ENCODE results near the gene RPL36A.

RPL36A gene

GRCh38 chrX:101390664-101391525 is at the start of gene RPL36A:
Gene RPL36A (plus strand): TSS chrX:101391011. CDS start chrX:101391044, 33 bp downstream.
- DNase-seq: peak; percentile 98

- no peak for DNase-seq
Measured at GRCh38 chrX:101347859-101348451, 42.9 kb upstream of the RPL36A start.

- peak; percentile 90 for DNase-seq
Measured at GRCh38 chrX:101348452-101349192, 42.2 kb upstream of the RPL36A start, which contains the start of gene TIMM8A. Gene TIMM8A (minus strand): TSS chrX:101348742. CDS start chrX:101348664, 78 bp downstream.

- no peak for DNase-seq
Measured at GRCh38 chrX:101349193-101349562, 41.6 kb upstream of the RPL36A start.

GRCh38 chrX:101357166-101357795 is 33.5 kb upstream of the RPL36A start:
- DNase-seq: peak; percentile 61

- no peak for DNase-seq
Measured at GRCh38 chrX:101359966-101360365, 30.8 kb upstream of the RPL36A start.

- peak; percentile 86 for DNase-seq
Measured at GRCh38 chrX:101360390-101360789, 30.4 kb upstream of the RPL36A start.

- DNase-seq: no peak
Measured at GRCh38 chrX:101362116-101362515, 28.7 kb upstream of the RPL36A start.

- DNase-seq: peak; percentile 40
Measured at GRCh38 chrX:101362757-101363156, 28.1 kb upstream of the RPL36A start.

- no peak for DNase-seq
Measured at GRCh38 chrX:101365301-101365795, 25.5 kb upstream of the RPL36A start.

- DNase-seq: peak; percentile 84
Measured at GRCh38 chrX:101368800-101369199, 22.0 kb upstream of the RPL36A start.

- no peak for DNase-seq
Measured at GRCh38 chrX:101369687-101370086, 21.1 kb upstream of the RPL36A start.

- peak; percentile 48 for DNase-seq
Measured at GRCh38 chrX:101370888-101371504, 19.8 kb upstream of the RPL36A start.

GRCh38 chrX:101377547-101377946 is 13.3 kb upstream of the RPL36A start:
- peak; percentile 44 for DNase-seq

GRCh38 chrX:101383679-101384205 is 7.1 kb upstream of the RPL36A start:
- peak; percentile 56 for DNase-seq

- DNase-seq: peak; percentile 18
Measured at GRCh38 chrX:101385026-101385684, 5.7 kb upstream of the RPL36A start.

GRCh38 chrX:101385795-101386541 is 4.8 kb upstream of the RPL36A start, which contains the start of gene BTK:
Gene BTK (minus strand): TSS chrX:101386191. CDS start chrX:101375284, 10,907 bp downstream.
- DNase-seq: peak; percentile 93

- peak; percentile 39 for DNase-seq
Measured at GRCh38 chrX:101386542-101386885, 4.3 kb upstream of the RPL36A start.

GRCh38 chrX:101388604-101389003 is 2.2 kb upstream of the RPL36A start:
- no peak for DNase-seq

- no peak for DNase-seq
Measured at GRCh38 chrX:101391831-101392230, 1.0 kb downstream of the RPL36A start.

Data from hematopoietic multipotent progenitor cell treated with erythropoietin and hydrocortisone succinate and interleukin-3 and kit ligand, for 4 days (in vitro differentiated cells).